ENCODE data around the gene COG1. TPM values are rescaled to one million over a fixed set of nuclear protein-coding genes. Genes with fewer than 3 reads are reported as not detected.

COG1 gene
- total RNA-seq, 4 donors from 2014 or later, result 17.0 to 40.5 (median 23.7) TPM

DNA sequence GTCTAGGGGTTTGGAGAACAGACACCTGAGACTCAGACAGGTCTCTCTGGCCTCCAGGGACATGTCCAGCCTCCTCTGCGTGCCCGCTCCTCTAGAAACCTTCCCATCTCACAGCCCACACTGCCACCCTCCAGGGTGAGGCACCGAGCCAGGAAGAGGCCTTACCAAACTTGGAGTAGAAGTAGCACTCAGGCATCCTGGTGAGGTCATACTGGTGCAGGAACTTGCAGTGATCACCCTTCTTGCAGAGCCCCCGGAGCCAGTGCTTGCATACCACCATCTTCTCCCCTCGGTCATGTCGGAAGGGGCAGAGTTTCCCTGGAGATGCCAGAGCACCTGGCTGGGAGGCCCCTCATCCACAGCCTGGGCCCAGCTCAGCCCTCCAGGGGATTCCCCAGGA, 64.7 kb downstream of the COG1 start:
- TF ChIP-seq, protein P1, sequence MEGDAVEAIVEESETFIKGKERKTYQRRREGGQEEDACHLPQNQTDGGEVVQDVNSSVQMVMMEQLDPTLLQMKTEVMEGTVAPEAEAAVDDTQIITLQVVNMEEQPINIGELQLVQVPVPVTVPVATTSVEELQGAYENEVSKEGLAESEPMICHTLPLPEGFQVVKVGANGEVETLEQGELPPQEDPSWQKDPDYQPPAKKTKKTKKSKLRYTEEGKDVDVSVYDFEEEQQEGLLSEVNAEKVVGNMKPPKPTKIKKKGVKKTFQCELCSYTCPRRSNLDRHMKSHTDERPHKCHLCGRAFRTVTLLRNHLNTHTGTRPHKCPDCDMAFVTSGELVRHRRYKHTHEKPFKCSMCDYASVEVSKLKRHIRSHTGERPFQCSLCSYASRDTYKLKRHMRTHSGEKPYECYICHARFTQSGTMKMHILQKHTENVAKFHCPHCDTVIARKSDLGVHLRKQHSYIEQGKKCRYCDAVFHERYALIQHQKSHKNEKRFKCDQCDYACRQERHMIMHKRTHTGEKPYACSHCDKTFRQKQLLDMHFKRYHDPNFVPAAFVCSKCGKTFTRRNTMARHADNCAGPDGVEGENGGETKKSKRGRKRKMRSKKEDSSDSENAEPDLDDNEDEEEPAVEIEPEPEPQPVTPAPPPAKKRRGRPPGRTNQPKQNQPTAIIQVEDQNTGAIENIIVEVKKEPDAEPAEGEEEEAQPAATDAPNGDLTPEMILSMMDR (IDR thresholded peaks at IDR 0.05), result no peak
- ATAC-seq (ENCODE audit: low FRiP score) (no peak), DNase-seq (ENCODE audit: low spot score) (no peak)

Other genes with a start within 250 kb of the COG1 start
- gene SLC39A11, start 100.4 kb upstream of the COG1 start, total RNA-seq, result 10 to 100 TPM; 18.8 to 42.4 (median 31.3) TPM
- 1 to 10 TPM; 1.9 to 3.9 (median 3.6) TPM for gene SSTR2, start 28.0 kb upstream of the COG1 start, total RNA-seq
- under 1 TPM in 1 of 4 donors, not detected in 3; 0.65 TPM for gene CPSF4L, start 68.8 kb downstream of the COG1 start, total RNA-seq
- gene CDC42EP4, start 118.9 kb downstream of the COG1 start, total RNA-seq, result 100 to 1,000 TPM; 137 to 224 (median 181) TPM

Measured in omental fat pad (tissue), 4 donors.